Measurements from ENCODE around the gene ZBTB17. TPM values are rescaled to one million over a fixed set of nuclear protein-coding genes. Genes with fewer than 3 reads are reported as not detected.

Gene ZBTB17
- total RNA-seq, 2 donors from 2014 or later, result 14.8 to 27.5 TPM

DNA sequence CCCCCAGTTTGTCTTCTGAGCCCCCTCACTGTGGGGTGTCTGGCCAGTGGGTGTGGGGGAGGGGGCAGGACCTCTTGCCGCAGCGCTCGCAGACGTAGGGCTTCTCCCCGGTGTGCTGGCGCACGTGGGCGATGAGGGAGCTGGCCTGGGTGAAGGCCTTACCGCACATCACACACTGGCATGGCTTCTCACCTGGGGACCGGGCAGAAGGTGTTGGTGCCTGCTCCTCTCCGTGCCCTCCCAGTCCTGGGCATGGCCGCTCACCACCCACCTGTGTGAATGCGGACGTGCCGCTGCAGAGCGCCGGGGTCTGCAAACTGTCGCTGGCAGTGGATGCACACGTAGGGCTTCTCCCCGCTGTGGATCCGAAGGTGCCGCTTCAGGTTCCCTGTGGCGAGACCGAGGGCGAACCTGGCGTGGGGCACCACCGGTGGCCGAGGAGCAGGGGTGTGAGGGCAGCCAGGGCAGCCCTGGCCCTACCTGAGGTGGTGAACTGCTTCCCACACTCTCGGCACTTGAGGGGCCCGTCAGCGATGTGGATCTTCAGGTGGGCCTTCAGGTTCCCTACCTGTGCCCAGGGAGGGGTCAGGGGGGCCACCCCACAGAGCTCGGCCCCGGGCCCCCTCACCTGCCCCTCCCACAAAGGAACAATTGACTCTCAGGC lies 32.4 kb downstream of the ZBTB17 start:
- no peak overlapping the region for H3K4me3 ChIP-seq
- no peak overlapping the region for H3K27ac ChIP-seq
- DNase-seq (ENCODE audit: low spot score), result peak; percentile 52
- peaks cover 96% of the 10 kb centered on the region for H3K36me3 ChIP-seq
- TF ChIP-seq CTCF (IDR thresholded peaks at IDR 0.05), result no peak
- H3K4me1 ChIP-seq, result peaks cover 0 to 20% of the 10 kb centered on the region in 2 donors
- no peaks in the 10 kb centered on the region for H3K27me3 ChIP-seq
- H3K9me3 ChIP-seq, result no peaks in the 10 kb centered on the region

DNA sequence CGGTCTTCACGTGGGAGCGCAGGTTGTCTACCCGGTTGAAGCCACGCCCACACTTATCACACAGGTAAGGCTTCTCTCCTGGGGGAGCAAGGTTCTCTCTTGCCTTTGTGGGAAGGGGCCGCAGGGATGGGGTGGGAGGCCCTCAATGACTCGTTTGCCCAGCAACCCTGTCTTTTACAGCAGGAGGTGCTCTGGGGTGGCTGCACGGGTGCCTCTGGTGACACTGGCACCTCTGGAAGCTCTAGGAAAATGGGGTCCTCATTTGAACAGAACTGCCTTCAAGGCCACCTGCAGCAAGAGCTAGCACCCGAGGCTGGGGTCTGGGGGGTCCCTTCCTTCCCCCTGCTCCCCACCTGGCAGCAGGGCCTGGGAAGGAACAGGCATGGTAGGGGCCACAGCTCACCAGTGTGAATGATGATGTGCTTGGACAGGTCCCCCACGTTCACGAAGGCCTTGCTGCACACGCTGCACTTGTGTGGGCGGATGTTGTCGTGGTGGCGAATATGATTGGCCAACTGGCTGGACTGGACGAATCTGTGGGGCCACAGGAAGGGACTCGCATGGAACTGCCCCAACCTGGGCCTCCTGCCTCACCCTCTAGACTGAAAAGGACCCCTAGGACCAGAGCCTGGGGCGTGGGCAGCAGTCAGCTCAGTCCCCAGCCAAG lies 33.1 kb downstream of the ZBTB17 start:
- peaks cover 0 to 14% of the 10 kb centered on the region in 2 donors for H3K4me1 ChIP-seq

GRCh38 chr1:15941899-15942660 lies 33.8 kb downstream of the ZBTB17 start:
- H3K27ac ChIP-seq, result no peak overlapping the region
- DNase-seq (ENCODE audit: low spot score), result peak; percentile 54
- H3K4me3 ChIP-seq, result no peak overlapping the region
- peaks cover 98% of the 10 kb centered on the region for H3K36me3 ChIP-seq
- H3K27me3 ChIP-seq, result no peaks in the 10 kb centered on the region
- H3K4me1 ChIP-seq, result peaks cover 0 to 13% of the 10 kb centered on the region in 2 donors
- H3K9me3 ChIP-seq, result no peaks in the 10 kb centered on the region
- no peak for TF ChIP-seq CTCF (IDR thresholded peaks at IDR 0.05)

More for the DNA sequence above, 33.1 kb downstream of the ZBTB17 start:
- peaks cover 98% of the 10 kb centered on the region for H3K36me3 ChIP-seq
- no peak overlapping the region for H3K4me3 ChIP-seq
- DNase-seq (ENCODE audit: low spot score), result peak; percentile 52
- H3K9me3 ChIP-seq, result no peaks in the 10 kb centered on the region
- no peaks in the 10 kb centered on the region for H3K27me3 ChIP-seq
- no peak overlapping the region for H3K27ac ChIP-seq
- no peak for TF ChIP-seq CTCF (IDR thresholded peaks at IDR 0.05)

DNA sequence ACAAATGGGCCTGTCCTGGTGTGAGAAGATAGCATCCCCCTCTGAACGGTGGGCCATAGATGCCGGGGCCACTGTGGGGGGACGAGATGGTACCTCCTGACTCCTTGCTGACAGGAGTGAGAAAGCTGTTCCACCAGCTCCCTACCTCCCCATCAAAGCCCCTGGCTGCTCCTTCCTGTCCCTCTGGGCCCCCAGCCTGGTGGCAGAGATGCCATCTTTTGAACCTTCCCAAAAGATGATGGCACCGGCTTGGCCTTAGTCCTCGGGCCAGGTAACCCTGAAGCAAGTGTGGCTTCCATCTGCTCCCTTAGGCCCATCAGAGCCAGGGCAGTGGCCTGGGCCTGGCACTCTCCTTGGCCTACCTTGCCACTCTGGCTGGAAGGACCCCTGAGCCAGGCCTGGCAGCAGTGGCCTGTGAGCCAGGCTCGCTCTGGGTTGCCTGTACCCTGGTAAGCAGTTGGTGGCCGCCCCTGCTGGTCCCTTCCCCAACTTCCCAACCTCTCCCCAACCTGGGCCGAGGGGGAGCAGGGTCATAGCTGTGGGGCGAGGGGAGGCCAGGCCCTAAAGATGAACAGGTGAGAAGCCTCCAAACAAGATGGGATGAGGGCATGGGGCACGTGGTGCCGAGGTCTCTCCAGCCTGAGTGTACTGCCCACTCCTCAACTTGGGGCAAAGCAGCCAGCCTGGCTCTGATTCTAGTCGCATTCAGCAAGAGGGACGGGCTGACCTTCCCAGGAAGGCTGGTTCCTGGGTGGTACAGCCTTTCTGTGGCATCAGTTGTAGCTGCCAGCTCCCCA lies 34.7 kb downstream of the ZBTB17 start:
- Histone ChIP-seq H3K4me3 (no peak overlapping the region), H3K36me3 (peaks cover 93% of the 10 kb centered on the region), H3K4me1 (peaks cover 0 to 13% of the 10 kb centered on the region in 2 donors), H3K27ac (no peak overlapping the region), H3K27me3 (no peaks in the 10 kb centered on the region), H3K9me3 (no peaks in the 10 kb centered on the region)
- DNase-seq (ENCODE audit: low spot score), result peak; percentile 54
- TF ChIP-seq CTCF (IDR thresholded peaks at IDR 0.05), result no peak

Measured in right atrium auricular region (tissue), 2 donors.